DOHH2 (cell line): Measurements from ENCODE around the gene FNDC3B.

Experiments used
- CTCF ChIP-seq: fragments of 200-600 bp; sonication (generic); IDR thresholded peaks from one replicate; pipeline ENCODE4 v1.5.1; 2014; ENCODE audit warnings: antibody characterized with exemption, mild to moderate bottlenecking, low read depth, low read length; ENCODE audit not compliant: poor library complexity, severe bottlenecking
- EZH2phosphoT487 ChIP-seq: fragments of 200-600 bp; sonication (generic); IDR thresholded peaks from 2 replicates; pipeline ENCODE4 v1.6.1; 2017; ENCODE audit warnings: borderline replicate concordance, mild to moderate bottlenecking, antibody characterized with exemption, low read length, moderate library complexity, mixed read lengths

DNA sequence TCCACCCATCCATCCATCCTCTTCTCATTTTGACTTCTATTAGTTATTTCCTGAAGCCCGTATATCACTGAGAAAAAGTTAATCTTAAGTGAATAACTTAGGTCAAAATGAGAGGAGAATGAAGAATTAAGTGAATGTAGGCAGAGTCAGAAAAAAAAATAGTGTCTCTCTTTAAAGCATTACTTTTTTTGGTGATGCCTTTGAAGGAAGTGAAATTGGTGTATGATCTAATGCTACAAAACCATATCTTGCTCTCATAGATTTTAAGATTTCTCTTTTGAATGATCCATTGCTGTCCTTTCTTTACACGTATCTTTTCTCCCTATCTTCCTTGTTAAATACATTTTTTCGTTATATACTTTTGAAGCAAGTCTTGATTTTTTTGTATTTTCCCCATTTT lies 23.4 kb downstream of the FNDC3B start:
- no peak for TF ChIP-seq CTCF
- no peak for TF ChIP-seq EZH2phosphoT487
